ENCODE results near the gene SYK.

GRCh38 chr9:90894986-90895687, 93.5 kb downstream of the SYK start:
- TF ChIP-seq, protein P1, sequence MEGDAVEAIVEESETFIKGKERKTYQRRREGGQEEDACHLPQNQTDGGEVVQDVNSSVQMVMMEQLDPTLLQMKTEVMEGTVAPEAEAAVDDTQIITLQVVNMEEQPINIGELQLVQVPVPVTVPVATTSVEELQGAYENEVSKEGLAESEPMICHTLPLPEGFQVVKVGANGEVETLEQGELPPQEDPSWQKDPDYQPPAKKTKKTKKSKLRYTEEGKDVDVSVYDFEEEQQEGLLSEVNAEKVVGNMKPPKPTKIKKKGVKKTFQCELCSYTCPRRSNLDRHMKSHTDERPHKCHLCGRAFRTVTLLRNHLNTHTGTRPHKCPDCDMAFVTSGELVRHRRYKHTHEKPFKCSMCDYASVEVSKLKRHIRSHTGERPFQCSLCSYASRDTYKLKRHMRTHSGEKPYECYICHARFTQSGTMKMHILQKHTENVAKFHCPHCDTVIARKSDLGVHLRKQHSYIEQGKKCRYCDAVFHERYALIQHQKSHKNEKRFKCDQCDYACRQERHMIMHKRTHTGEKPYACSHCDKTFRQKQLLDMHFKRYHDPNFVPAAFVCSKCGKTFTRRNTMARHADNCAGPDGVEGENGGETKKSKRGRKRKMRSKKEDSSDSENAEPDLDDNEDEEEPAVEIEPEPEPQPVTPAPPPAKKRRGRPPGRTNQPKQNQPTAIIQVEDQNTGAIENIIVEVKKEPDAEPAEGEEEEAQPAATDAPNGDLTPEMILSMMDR (IDR thresholded peaks at IDR 0.05) = peak; percentile 49
- TF ChIP-seq EZH2 (IDR thresholded peaks at IDR 0.05; ENCODE audit: borderline replicate concordance, insufficient read depth, low read depth, low read length, poor library complexity, severe bottlenecking) = no peak

All from B cell (primary cell).